RWPE2 (cell line): ENCODE results near the gene GIPC1.
A peak's percentile ranks its signal among the peaks of the same experiment; 100 is the strongest.

Experiments
- ATAC-seq: fragments of 200-7000 bp; cut with Tn5 transposase; 3 replicates; pipeline ENCODE4 v1.9.1; 2021; ENCODE audit warnings: low read depth
- DNase-seq: peaks from one replicate; pipeline ENCODE4 v3.0.0-alpha.2; 2020; ENCODE audit warnings: low spot score
- H3K27ac ChIP-seq: fragments of 450-650 bp; 2 replicates; pipeline ENCODE4 v1.5.1; 2017; ENCODE audit warnings: mild to moderate bottlenecking; ENCODE audit not compliant: poor library complexity, severe bottlenecking
- H3K27me3 ChIP-seq: fragments of 250-450 bp; sonication (Bioruptor Pico); 2 replicates; pipeline ENCODE4 v1.5.1; 2021; ENCODE audit warnings: mild to moderate bottlenecking, moderate library complexity; ENCODE audit not compliant: insufficient read depth, poor library complexity, severe bottlenecking
- H3K36me3 ChIP-seq: fragments of 250-450 bp; sonication (Bioruptor Pico); 2 replicates; pipeline ENCODE4 v1.5.1; 2020; ENCODE audit warnings: low read depth, mild to moderate bottlenecking, moderate library complexity
- H3K4me1 ChIP-seq: fragments of 250-450 bp; sonication (Bioruptor Pico); 2 replicates; pipeline ENCODE4 v1.5.1; 2021; ENCODE audit warnings: mild to moderate bottlenecking, moderate library complexity; ENCODE audit not compliant: insufficient read depth, poor library complexity, severe bottlenecking
- H3K4me3 ChIP-seq: fragments of 250-450 bp; sonication (Bioruptor Pico); 2 replicates; pipeline ENCODE4 v1.5.1; 2021; ENCODE audit warnings: mild to moderate bottlenecking, moderate library complexity; ENCODE audit not compliant: severe bottlenecking
- H3K9me3 ChIP-seq: fragments of 250-450 bp; sonication (Bioruptor Pico); 2 replicates; pipeline ENCODE4 v1.5.1; 2021; ENCODE audit warnings: mild to moderate bottlenecking, moderate library complexity; ENCODE audit not compliant: severe bottlenecking
- CTCF ChIP-seq: fragments of 450-650 bp; IDR thresholded peaks from one replicate; pipeline ENCODE4 v1.5.1; 2017; ENCODE audit warnings: mild to moderate bottlenecking, moderate library complexity; ENCODE audit not compliant: poor library complexity, severe bottlenecking

Gene GIPC1

GRCh38 chr19:14526423-14526822 lies 30.5 kb upstream of the GIPC1 start:
- ATAC-seq (no peak), DNase-seq (no peak)
- no peak for TF ChIP-seq CTCF
- Histone ChIP-seq H3K4me3 (no peak overlapping the region), H3K36me3 (peaks cover 6% of the 10 kb centered on the region), H3K27me3 (no peaks in the 10 kb centered on the region), H3K4me1 (peaks cover 36% of the 10 kb centered on the region), H3K9me3 (no peaks in the 10 kb centered on the region), H3K27ac (peak overlapping the region; percentile 98)

- Histone ChIP-seq H3K4me3 (no peak overlapping the region), H3K4me1 (peaks cover 35% of the 10 kb centered on the region), H3K36me3 (peaks cover 5% of the 10 kb centered on the region; the same call in 1 of the 2 replicates), H3K27ac (peak overlapping the region; percentile 98), H3K27me3 (no peaks in the 10 kb centered on the region), H3K9me3 (no peaks in the 10 kb centered on the region)
- TF ChIP-seq CTCF: no peak
- DNase-seq (peak; percentile 96), ATAC-seq (peak; percentile 66)
Observed at GRCh38 chr19:14525729-14526128, 29.8 kb upstream of the GIPC1 start.

GRCh38 chr19:14520543-14520942 lies 24.6 kb upstream of the GIPC1 start:
- DNase-seq: no peak
- Histone ChIP-seq H3K4me1 (peaks cover 26% of the 10 kb centered on the region), H3K4me3 (no peak overlapping the region), H3K36me3 (peaks cover 17% of the 10 kb centered on the region), H3K27me3 (no peaks in the 10 kb centered on the region), H3K9me3 (no peaks in the 10 kb centered on the region), H3K27ac (peak overlapping the region; percentile 98)
- no peak for ATAC-seq
- TF ChIP-seq CTCF: no peak

GRCh38 chr19:14519860-14520407 lies 24.0 kb upstream of the GIPC1 start:
- TF ChIP-seq CTCF: no peak
- Histone ChIP-seq H3K9me3 (no peaks in the 10 kb centered on the region), H3K4me3 (no peak overlapping the region), H3K27me3 (no peaks in the 10 kb centered on the region), H3K36me3 (peaks cover 23% of the 10 kb centered on the region), H3K27ac (peak overlapping the region; percentile 98), H3K4me1 (peaks cover 21% of the 10 kb centered on the region)
- no peak for DNase-seq
- ATAC-seq: peak; percentile 59

DNA sequence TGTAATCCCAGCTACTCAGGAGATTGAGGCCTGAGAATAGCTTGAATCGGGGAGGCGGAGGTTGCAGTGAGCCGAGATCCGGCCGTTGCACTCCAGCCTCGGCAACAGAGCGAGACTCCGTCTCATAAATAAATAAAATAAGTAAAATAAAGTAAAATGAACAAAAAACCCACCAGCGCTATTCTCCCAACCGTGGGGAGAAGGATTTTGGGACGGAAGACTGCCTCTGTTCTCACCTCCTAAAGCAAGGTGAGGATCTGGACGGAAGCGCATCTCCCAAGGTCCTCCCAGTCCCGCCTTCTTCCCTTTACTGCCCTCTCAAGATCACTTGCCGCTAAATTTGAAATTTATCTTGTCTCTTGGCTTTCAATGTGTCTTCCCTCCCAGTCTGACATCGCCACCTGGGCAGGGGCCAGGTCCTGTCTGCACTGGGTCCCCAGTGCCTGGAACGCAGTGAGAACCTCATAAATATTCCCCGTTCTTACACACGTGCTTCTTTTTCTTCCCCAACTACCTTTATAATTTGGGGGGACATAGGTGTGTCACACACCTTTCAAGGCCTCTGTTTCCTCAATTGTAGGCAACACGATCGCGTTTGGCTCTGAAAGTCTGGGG lies 23.4 kb upstream of the GIPC1 start:
- Histone ChIP-seq H3K4me3 (no peak overlapping the region), H3K4me1 (peaks cover 21% of the 10 kb centered on the region), H3K9me3 (no peaks in the 10 kb centered on the region)

More for the DNA sequence above, 23.4 kb upstream of the GIPC1 start:
- no peak for TF ChIP-seq CTCF
- ATAC-seq (no peak), DNase-seq (no peak)
- H3K36me3 ChIP-seq: peaks cover 29% of the 10 kb centered on the region
- no peaks in the 10 kb centered on the region for H3K27me3 ChIP-seq
- H3K27ac ChIP-seq: peak overlapping the region; percentile 98
